Measurements from ENCODE around the gene RPL10A. TPM values are rescaled to one million over a fixed set of nuclear protein-coding genes. Genes with fewer than 3 reads are reported as not detected.
A peak's percentile ranks its signal among the peaks of the same experiment; 100 is the strongest.

Gene RPL10A
- total and polyA plus RNA-seq, 12 donors = 680 to 1,613 (median 1,110) TPM

GRCh38 chr6:35487658-35488516 lies 19.7 kb downstream of the RPL10A start:
- intact Hi-C loops (cut with DNase I) = no loop called here
- 51 to 100% (median 67%) methylated on average over 1 to 9 of the region's 9 CpGs for WGBS, 4 donors
- Histone ChIP-seq H3K27me3 (no peaks in the 10 kb centered on the region), H3K36me3 (replicated peaks in 1 of 2) (no peaks in the 10 kb centered on the region), H3K4me1 (replicated peaks in 1 of 2) (peaks cover 8 to 16% of the 10 kb centered on the region in 2 donors), H3K4me3 (no peak overlapping the region), H3K27ac (peak overlapping the region in 1 of 5 donors; percentile 66), H3K9me3 (replicated peaks in 1 of 3) (no peaks in the 10 kb centered on the region)
- no peak for DNase-seq
- TF ChIP-seq, protein P1, sequence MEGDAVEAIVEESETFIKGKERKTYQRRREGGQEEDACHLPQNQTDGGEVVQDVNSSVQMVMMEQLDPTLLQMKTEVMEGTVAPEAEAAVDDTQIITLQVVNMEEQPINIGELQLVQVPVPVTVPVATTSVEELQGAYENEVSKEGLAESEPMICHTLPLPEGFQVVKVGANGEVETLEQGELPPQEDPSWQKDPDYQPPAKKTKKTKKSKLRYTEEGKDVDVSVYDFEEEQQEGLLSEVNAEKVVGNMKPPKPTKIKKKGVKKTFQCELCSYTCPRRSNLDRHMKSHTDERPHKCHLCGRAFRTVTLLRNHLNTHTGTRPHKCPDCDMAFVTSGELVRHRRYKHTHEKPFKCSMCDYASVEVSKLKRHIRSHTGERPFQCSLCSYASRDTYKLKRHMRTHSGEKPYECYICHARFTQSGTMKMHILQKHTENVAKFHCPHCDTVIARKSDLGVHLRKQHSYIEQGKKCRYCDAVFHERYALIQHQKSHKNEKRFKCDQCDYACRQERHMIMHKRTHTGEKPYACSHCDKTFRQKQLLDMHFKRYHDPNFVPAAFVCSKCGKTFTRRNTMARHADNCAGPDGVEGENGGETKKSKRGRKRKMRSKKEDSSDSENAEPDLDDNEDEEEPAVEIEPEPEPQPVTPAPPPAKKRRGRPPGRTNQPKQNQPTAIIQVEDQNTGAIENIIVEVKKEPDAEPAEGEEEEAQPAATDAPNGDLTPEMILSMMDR (IDR thresholded peaks at IDR 0.05) = no peak
- TF ChIP-seq POLR2A (IDR thresholded peaks at IDR 0.05) = no peak

DNA sequence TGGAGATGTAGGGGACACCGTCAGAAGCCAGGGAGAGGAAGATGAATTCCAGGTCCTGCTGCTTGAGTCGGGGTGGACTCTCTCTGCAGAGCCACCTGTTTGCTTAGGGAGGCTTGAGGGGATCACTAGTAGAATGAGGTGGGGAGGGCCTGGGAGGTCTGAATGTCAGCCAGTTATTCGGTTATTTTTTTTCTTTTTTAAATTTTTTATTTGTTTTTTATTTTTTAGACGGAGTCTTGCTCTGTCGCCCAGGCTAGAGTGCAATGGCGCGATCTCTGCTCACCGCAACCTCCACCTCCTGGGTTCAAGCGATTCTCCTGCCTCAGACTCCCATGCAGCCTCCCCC lies 20.3 kb downstream of the RPL10A start:
- no peak overlapping the region for H3K4me3 ChIP-seq
- peaks cover 8 to 16% of the 10 kb centered on the region in 2 donors for H3K4me1 ChIP-seq (replicated peaks in 1 of 2)
- TF ChIP-seq POLR2A (IDR thresholded peaks at IDR 0.05) = no peak
- TF ChIP-seq, protein P1 (IDR thresholded peaks at IDR 0.05) = no peak
- 79 to 87% (median 83%) methylated on average over 9 of the region's 9 CpGs for WGBS, 4 donors
- no peaks in the 10 kb centered on the region for H3K36me3 ChIP-seq (replicated peaks in 1 of 2)
- no peak for DNase-seq
- peak overlapping the region in 1 of 5 donors; percentile 66 for H3K27ac ChIP-seq
- H3K9me3 ChIP-seq (replicated peaks in 1 of 3) = no peaks in the 10 kb centered on the region
- intact Hi-C loops (cut with DNase I) = no loop called here
- H3K27me3 ChIP-seq = no peaks in the 10 kb centered on the region

DNA sequence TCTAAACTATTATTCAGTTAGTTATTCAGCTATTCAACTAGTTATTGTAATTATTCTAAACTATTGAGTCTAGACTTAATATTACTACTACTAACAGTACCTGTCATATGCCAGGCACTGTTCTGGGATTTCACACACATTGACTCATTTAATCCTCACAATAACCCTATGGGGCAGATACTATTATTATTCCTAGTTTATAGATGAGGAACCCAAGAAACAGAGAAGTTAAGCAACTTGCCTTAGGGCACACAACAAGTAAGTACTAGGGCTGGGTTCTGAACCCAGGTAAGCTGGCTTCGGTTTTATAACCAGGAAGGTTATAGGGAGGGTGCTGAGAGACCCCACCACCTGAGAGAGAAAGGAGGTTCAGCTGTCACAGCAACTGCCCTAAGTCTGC lies 20.9 kb downstream of the RPL10A start:
- Histone ChIP-seq H3K27ac (peak overlapping the region in 2 of 5 donors; percentile 12 to 16), H3K9me3 (replicated peaks in 1 of 3) (no peaks in the 10 kb centered on the region), H3K4me1 (replicated peaks in 1 of 2) (peaks cover 8 to 18% of the 10 kb centered on the region in 2 donors), H3K36me3 (replicated peaks in 1 of 2) (no peaks in the 10 kb centered on the region), H3K27me3 (no peaks in the 10 kb centered on the region), H3K4me3 (no peak overlapping the region)
- intact Hi-C loops (cut with DNase I) = no loop called here
- TF ChIP-seq, protein P1 (IDR thresholded peaks at IDR 0.05) = no peak
- TF ChIP-seq POLR2A (IDR thresholded peaks at IDR 0.05) = no peak
- no peak for DNase-seq
- WGBS, 4 donors = 83 to 95% (median 91%) methylated on average over 1 of the region's 1 CpG

DNA sequence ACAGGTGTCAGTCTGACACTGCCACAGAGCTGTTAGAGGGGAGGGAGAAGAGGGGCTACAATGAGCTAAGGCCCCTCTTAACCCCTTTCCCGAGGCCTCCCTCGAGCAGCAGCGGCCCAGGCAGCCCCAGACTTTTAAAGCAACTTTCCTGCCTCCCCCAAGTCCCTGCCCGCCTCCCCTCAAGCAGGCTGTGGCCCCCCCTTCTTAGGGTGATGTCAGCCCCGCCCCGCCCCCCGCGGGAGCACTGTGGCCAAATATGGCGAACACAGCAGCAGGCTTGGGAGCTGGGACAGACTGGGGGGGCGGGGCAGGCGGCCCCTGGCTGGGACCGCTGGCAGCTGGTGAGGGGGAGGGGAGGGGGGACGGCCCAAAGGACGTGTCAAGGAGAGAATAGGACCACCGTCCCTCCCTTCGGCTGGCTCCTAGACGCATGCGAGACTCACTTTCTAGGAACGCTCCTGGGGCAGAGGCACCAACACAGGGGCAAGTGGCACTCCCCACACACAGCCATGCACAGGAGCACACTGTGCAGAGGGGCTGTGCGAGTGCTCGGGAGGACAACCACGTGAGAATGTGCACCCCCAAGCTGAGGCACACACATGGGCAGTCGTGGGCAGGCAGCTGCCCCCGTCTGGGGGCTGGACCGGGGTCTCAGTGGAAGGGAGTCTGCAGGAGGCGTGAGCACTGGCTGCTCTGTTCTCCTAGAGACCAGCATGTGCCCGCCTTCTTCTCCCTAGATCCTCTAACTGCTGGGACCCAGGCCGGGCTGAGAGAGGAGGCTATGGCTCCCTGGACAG lies 22.0 kb downstream of the RPL10A start:
- Histone ChIP-seq H3K4me1 (replicated peaks in 1 of 2) (peaks cover 4 to 23% of the 10 kb centered on the region in 2 donors), H3K9me3 (replicated peaks in 1 of 3) (no peaks in the 10 kb centered on the region), H3K27ac (peak overlapping the region in 2 of 5 donors; percentile 54 to 65), H3K4me3 (no peak overlapping the region), H3K36me3 (replicated peaks in 1 of 2) (no peaks in the 10 kb centered on the region), H3K27me3 (no peaks in the 10 kb centered on the region)
- no peak for TF ChIP-seq POLR2A (IDR thresholded peaks at IDR 0.05)
- TF ChIP-seq, protein P1 (IDR thresholded peaks at IDR 0.05) = no peak
- intact Hi-C loops (cut with DNase I) = no loop called here
- 52 to 85% (median 60%) methylated on average over 2 to 28 of the region's 28 CpGs for WGBS, 4 donors
- DNase-seq = peak in 3 of 7 donors; percentile 49 to 82 (median 51)
